SK-N-SH (cell line): Measurements from ENCODE around the gene NMNAT2. TPM values are rescaled to one million over a fixed set of nuclear protein-coding genes. Genes with fewer than 3 reads are reported as not detected.

Experiments used
- CTCF ChIA-PET: fragments of 300-600, 350-600 bp; formaldehyde crosslinking; extraction: SDS; loops from one replicate; lab custom pipeline; 2021; lab: Yijun Ruan, JAX
- POLR2A ChIA-PET: fragments of 350-600 bp; sonication (Branson Sonifier 250); formaldehyde crosslinking; extraction: SDS; loops from one replicate; lab custom pipeline; 2020; ENCODE audit warnings: antibody characterized with exemption, inconsistent platforms; lab: Yijun Ruan, JAX
- DNase-seq: peaks from one replicate; pipeline ENCODE4 v3.0.0; 2012
- H2AFZ ChIP-seq: fragments of 200-600 bp; sonication (generic); 2 replicates; pipeline ENCODE4 v1.8.1; 2016; ENCODE audit warnings: antibody characterized with exemption, mild to moderate bottlenecking, low read depth
- H3F3A ChIP-seq: fragments of 200-600 bp; sonication (generic); replicated peaks from 2 replicates; pipeline ENCODE3; 2016; ENCODE audit warnings: antibody characterized with exemption, mild to moderate bottlenecking; ENCODE audit not compliant: insufficient read depth
- H3K27ac ChIP-seq, 2 experiments: fragments of 200-500 bp in 1 of 2; fragments of 200-600 bp in 1 of 2; sonication (Bioruptor generic) in 1 of 2; sonication (generic), shearing (Covaris generic) in 1 of 2; 2 replicates each; pipeline versions ENCODE4 v1.5.1 to v1.6.1; 2014 to 2016; ENCODE audit warnings: low read depth in 2 of 2, inconsistent platforms in 1 of 2, low read length in 1 of 2, mild to moderate bottlenecking in 1 of 2, mixed read lengths in 1 of 2
- H3K27me3 ChIP-seq: fragments of 200-600 bp; sonication (generic), shearing (Covaris generic); 2 replicates; pipeline ENCODE4 v1.6.1; 2016; ENCODE audit warnings: mixed run types; ENCODE audit not compliant: insufficient read depth
- H3K36me3 ChIP-seq, 2 experiments: fragments of 200-500 bp in 1 of 2; fragments of 200-600 bp in 1 of 2; sonication (Bioruptor generic) in 1 of 2; sonication (generic) in 1 of 2; replicated peaks in 1 of 2; 2 replicates each; pipeline versions ENCODE3 to v1.5.1; 2014 to 2016; ENCODE audit warnings: low read length in 1 of 2, mild to moderate bottlenecking in 1 of 2; ENCODE audit not compliant: insufficient read depth in 2 of 2, control insufficient read depth in 1 of 2
- H3K4me1 ChIP-seq, 2 experiments: fragments of 200-500 bp in 1 of 2; fragments of 200-600 bp in 1 of 2; sonication (Bioruptor generic) in 1 of 2; sonication (generic), shearing (Covaris generic) in 1 of 2; 2 replicates each; pipeline versions ENCODE4 v1.5.1 to v1.6.1; 2014 to 2016; ENCODE audit warnings: low read depth in 1 of 2, low read length in 1 of 2, mixed run types in 1 of 2; ENCODE audit not compliant: insufficient read depth in 2 of 2, control insufficient read depth in 1 of 2
- H3K4me2 ChIP-seq: fragments of 200-600 bp; sonication (generic), shearing (Covaris generic); 2 replicates; pipeline ENCODE4 v1.6.1; 2017; ENCODE audit warnings: mixed run types
- H3K4me3 ChIP-seq, 2 experiments: fragments of 200-500 bp in 1 of 2; fragments of 200-600 bp in 1 of 2; sonication (Bioruptor generic) in 1 of 2; sonication (generic), shearing (Covaris generic) in 1 of 2; 2 replicates each; pipeline versions ENCODE4 v1.5.1 to v1.8.1; 2014 to 2016; ENCODE audit warnings: low read depth in 2 of 2, inconsistent platforms in 1 of 2, low read length in 1 of 2, mild to moderate bottlenecking in 1 of 2, mixed read lengths in 1 of 2, moderate library complexity in 1 of 2
- H3K79me2 ChIP-seq: fragments of 200-600 bp; sonication (generic); 2 replicates; pipeline ENCODE4 v1.8.1; 2017; ENCODE audit warnings: mild to moderate bottlenecking; ENCODE audit not compliant: insufficient read depth
- H3K9ac ChIP-seq: fragments of 200-600 bp; sonication (generic); 2 replicates; pipeline ENCODE4 v1.6.1; 2017; ENCODE audit warnings: mixed run types
- H3K9me2 ChIP-seq: fragments of 200-600 bp; sonication (generic); 2 replicates; pipeline ENCODE4 v1.6.1; 2017; ENCODE audit warnings: mixed run types
- H3K9me3 ChIP-seq: fragments of 200-600 bp; sonication (generic); 2 replicates; pipeline ENCODE4 v1.6.1; 2017; ENCODE audit warnings: mixed run types, mild to moderate bottlenecking, moderate library complexity
- H4K20me1 ChIP-seq: fragments of 200-600 bp; sonication (generic); 2 replicates; pipeline ENCODE4 v1.6.1; 2017; ENCODE audit warnings: mild to moderate bottlenecking, mixed run types; ENCODE audit not compliant: insufficient read depth
- CHD2 ChIP-seq: fragments of 150-350 bp; IDR thresholded peaks from 2 replicates; pipeline ENCODE4 v1.6.1; 2018; ENCODE audit warnings: low read length; ENCODE audit not compliant: partially characterized antibody
- EP300 ChIP-seq, 2 experiments: IDR thresholded peaks; 2 replicates each; pipeline versions ENCODE4 v1.4.0 to v1.6.1; 2012; ENCODE audit warnings: borderline replicate concordance in 1 of 2, low read depth in 1 of 2, low read length in 1 of 2
- EZH2phosphoT487 ChIP-seq: fragments of 200-600 bp; sonication (generic); IDR thresholded peaks from 2 replicates; pipeline ENCODE4 v1.6.1; 2017; ENCODE audit warnings: low read depth, mixed run types, mild to moderate bottlenecking, antibody characterized with exemption, moderate library complexity, borderline replicate concordance
- FOXJ3 ChIP-seq: sonication (generic); formaldehyde crosslinking; IDR thresholded peaks from 2 replicates; pipeline ENCODE4 v1.5.1; 2020; ENCODE audit warnings: mild to moderate bottlenecking, missing genetic modification reagents
- GATA2 ChIP-seq: sonication (generic); formaldehyde crosslinking; IDR thresholded peaks from 2 replicates; pipeline ENCODE4 v1.5.0; 2020; ENCODE audit warnings: mild to moderate bottlenecking, missing genetic modification reagents
- MEF2A ChIP-seq: IDR thresholded peaks from 2 replicates; pipeline ENCODE4 v1.4.0; 2012; ENCODE audit warnings: low read depth, borderline replicate concordance
- MXI1 ChIP-seq: IDR thresholded peaks from 2 replicates; pipeline ENCODE4 v1.6.1; 2012; ENCODE audit warnings: mild to moderate bottlenecking, low read depth, low read length, improper control_type of control experiment
- NRF1 ChIP-seq: IDR thresholded peaks from 2 replicates; pipeline ENCODE4 v1.6.1; 2012; ENCODE audit warnings: low read depth, mild to moderate bottlenecking, low read length
- RAD21 ChIP-seq: IDR thresholded peaks from 2 replicates; pipeline ENCODE4 v1.6.1; 2012; ENCODE audit warnings: mild to moderate bottlenecking, low read length
- RXRA ChIP-seq: IDR thresholded peaks from 2 replicates; pipeline ENCODE4 v1.4.0; 2012; ENCODE audit warnings: low read depth, mild to moderate bottlenecking, borderline replicate concordance
- SIN3A ChIP-seq: IDR thresholded peaks from 2 replicates; pipeline ENCODE4 v1.6.1; 2012; ENCODE audit warnings: low read depth, mild to moderate bottlenecking, low read length, moderate library complexity, borderline replicate concordance
- SMC3 ChIP-seq: IDR thresholded peaks from 2 replicates; pipeline ENCODE4 v1.6.1; 2012; ENCODE audit warnings: low read depth, low read length, improper control_type of control experiment
- TAF1 ChIP-seq: IDR thresholded peaks from 2 replicates; pipeline ENCODE4 v1.6.1; 2012; ENCODE audit warnings: low read depth, mild to moderate bottlenecking, low read length, moderate library complexity, borderline replicate concordance
- TEAD4 ChIP-seq: IDR thresholded peaks from 2 replicates; pipeline ENCODE4 v1.4.0; 2012; ENCODE audit warnings: mild to moderate bottlenecking, borderline replicate concordance; ENCODE audit not compliant: insufficient read depth
- YY1 ChIP-seq: IDR thresholded peaks from 2 replicates; pipeline ENCODE4 v1.4.0; 2012; ENCODE audit warnings: low read depth, mild to moderate bottlenecking
- WGBS: methylation state at CpG from one replicate; pipeline ENCODE4 v1.1.6; 2017; ENCODE audit warnings: low lambda C conversion rate; 5-methylcytosine and 5-hydroxymethylcytosine counted together
- polyA plus RNA-seq, 3 experiments: library from polyadenylated mRNA; depleted of rRNA; stranded (reverse); fragments of >200 nt; gene quantifications; 2 replicates each; pipeline ENCODE4 v1.2.3, GENCODE V29; 2012
- TF ChIP-seq, protein P1 (sequence below): IDR thresholded peaks from 2 replicates; pipeline ENCODE4 v1.4.0; 2012; ENCODE audit warnings: low read depth, borderline replicate concordance
- TF ChIP-seq, protein P2 (sequence below): fragments of 150-350 bp; IDR thresholded peaks from 2 replicates; pipeline ENCODE4 v1.6.1; 2017; ENCODE audit warnings: antibody characterized with exemption, low read length, low read depth, borderline replicate concordance
- TF ChIP-seq, protein P3 (sequence below): IDR thresholded peaks from 2 replicates; pipeline ENCODE4 v1.4.0; 2012; ENCODE audit warnings: low read depth, borderline replicate concordance
- TF ChIP-seq, protein P4 (sequence below): IDR thresholded peaks from 2 replicates; pipeline ENCODE4 v1.4.0; 2012; ENCODE audit warnings: low read depth

Gene NMNAT2
- polyA plus RNA-seq, 1 of the 3 experiments (the other 2 are of a cell fraction): 0.07 TPM

DNA sequence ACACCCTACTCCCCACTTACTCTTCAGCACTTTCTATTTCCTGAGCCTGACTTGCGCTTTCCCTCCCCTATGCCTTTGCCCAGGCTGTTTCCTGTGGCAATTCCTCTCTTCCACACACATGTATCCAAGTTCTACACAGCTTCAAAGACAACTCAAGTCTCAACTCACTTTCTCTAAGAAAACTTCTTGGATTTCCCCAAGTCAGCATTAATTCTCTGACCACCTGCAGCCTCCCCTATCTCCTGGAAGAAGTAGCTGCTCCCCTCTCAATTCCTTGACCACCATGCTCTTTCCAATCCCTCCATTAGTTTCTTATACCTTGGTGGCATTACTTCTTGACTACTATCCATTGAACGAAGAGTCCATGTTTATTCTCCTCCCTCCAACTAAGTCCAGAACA is 42.8 kb downstream of the NMNAT2 start:
- ChIA-PET POLR2A (no interaction called here), CTCF (interaction anchor here (1.2 kb wide), 1 partner anchor 41 kb away, joined by 3 read pairs; no protein-coding TSS in a partner anchor)
- no peak overlapping the region for H3K4me3 ChIP-seq
- H3K36me3 ChIP-seq: no peaks in the 10 kb centered on the region
- H3K79me2 ChIP-seq: no peaks in the 10 kb centered on the region
- no peaks in the 10 kb centered on the region for H4K20me1 ChIP-seq
- no peak overlapping the region for H3K27ac ChIP-seq
- no peak overlapping the region for H3K4me2 ChIP-seq
- H3K9me3 ChIP-seq: no peaks in the 10 kb centered on the region
- H3K9ac ChIP-seq: no peak overlapping the region
- WGBS: 30% methylated on average over 2 of the region's 2 CpGs
- TF ChIP-seq, protein P1, sequence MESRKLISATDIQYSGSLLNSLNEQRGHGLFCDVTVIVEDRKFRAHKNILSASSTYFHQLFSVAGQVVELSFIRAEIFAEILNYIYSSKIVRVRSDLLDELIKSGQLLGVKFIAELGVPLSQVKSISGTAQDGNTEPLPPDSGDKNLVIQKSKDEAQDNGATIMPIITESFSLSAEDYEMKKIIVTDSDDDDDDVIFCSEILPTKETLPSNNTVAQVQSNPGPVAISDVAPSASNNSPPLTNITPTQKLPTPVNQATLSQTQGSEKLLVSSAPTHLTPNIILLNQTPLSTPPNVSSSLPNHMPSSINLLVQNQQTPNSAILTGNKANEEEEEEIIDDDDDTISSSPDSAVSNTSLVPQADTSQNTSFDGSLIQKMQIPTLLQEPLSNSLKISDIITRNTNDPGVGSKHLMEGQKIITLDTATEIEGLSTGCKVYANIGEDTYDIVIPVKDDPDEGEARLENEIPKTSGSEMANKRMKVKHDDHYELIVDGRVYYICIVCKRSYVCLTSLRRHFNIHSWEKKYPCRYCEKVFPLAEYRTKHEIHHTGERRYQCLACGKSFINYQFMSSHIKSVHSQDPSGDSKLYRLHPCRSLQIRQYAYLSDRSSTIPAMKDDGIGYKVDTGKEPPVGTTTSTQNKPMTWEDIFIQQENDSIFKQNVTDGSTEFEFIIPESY: no peak
- TF ChIP-seq TAF1 (no peak), RAD21 (no peak), RXRA (no peak)
- TF ChIP-seq, protein P2, sequence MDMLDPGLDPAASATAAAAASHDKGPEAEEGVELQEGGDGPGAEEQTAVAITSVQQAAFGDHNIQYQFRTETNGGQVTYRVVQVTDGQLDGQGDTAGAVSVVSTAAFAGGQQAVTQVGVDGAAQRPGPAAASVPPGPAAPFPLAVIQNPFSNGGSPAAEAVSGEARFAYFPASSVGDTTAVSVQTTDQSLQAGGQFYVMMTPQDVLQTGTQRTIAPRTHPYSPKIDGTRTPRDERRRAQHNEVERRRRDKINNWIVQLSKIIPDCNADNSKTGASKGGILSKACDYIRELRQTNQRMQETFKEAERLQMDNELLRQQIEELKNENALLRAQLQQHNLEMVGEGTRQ: no peak
- no peaks in the 10 kb centered on the region for H3K4me1 ChIP-seq
- H3F3A ChIP-seq: no peaks in the 10 kb centered on the region
- H3K27me3 ChIP-seq: peaks cover 9% of the 10 kb centered on the region; the same call in 1 of the 2 replicates
- H3K9me2 ChIP-seq: no peaks in the 10 kb centered on the region
- H2AFZ ChIP-seq: no peak overlapping the region
- no peak for DNase-seq

DNA sequence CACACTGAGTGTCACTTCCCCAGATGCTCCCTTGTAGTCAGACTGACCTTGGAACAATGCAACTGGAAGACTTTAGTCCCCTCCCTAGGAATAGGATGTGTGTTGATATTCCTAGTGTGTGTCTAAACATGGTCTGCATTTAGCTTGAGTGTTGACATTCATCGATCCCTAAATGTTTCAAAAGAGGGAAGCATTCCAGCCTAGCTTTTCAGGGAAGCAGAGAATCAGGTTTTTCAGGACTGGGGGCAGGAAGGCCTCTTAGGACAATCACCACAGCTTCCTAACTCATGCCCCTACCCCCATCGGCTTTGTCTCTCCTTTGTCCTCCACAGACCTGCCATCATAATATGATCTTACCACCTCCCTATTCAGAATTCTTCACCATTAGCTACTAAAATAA is 43.4 kb downstream of the NMNAT2 start:
- H3K36me3 ChIP-seq: no peaks in the 10 kb centered on the region
- CTCF ChIA-PET: no interaction called here

More for the DNA sequence above, 43.4 kb downstream of the NMNAT2 start:
- H3K9me3 ChIP-seq: no peaks in the 10 kb centered on the region
- no peaks in the 10 kb centered on the region for H3K79me2 ChIP-seq
- no peak overlapping the region for H3K27ac ChIP-seq
- H2AFZ ChIP-seq: no peak overlapping the region
- POLR2A ChIA-PET: no interaction called here
- 24% methylated on average over 2 of the region's 2 CpGs for WGBS
- H3K4me2 ChIP-seq: no peak overlapping the region
- H3K27me3 ChIP-seq: peaks cover 9% of the 10 kb centered on the region; the same call in 1 of the 2 replicates
- H3K9me2 ChIP-seq: no peaks in the 10 kb centered on the region
- no peak overlapping the region for H3K9ac ChIP-seq
- no peaks in the 10 kb centered on the region for H3F3A ChIP-seq
- no peak overlapping the region for H3K4me3 ChIP-seq
- no peaks in the 10 kb centered on the region for H4K20me1 ChIP-seq
- DNase-seq: no peak
- no peaks in the 10 kb centered on the region for H3K4me1 ChIP-seq
- TF ChIP-seq RXRA: no peak
- TF ChIP-seq CHD2: no peak
- no peak for TF ChIP-seq TAF1
- no peak for TF ChIP-seq FOXJ3 (CRISPR knock-in tag)
- no peak for TF ChIP-seq MXI1
- TF ChIP-seq MEF2A: no peak
- TF ChIP-seq NRF1: no peak
- TF ChIP-seq, protein P2: no peak
- no peak for TF ChIP-seq YY1
- TF ChIP-seq RAD21: no peak
- no peak for TF ChIP-seq TEAD4
- no peak for TF ChIP-seq SIN3A
- no peak for TF ChIP-seq EP300 (IDR thresholded peaks at IDR 0.05; ENCODE audit: borderline replicate concordance in 1 of 2, low read depth in 1 of 2, low read length in 1 of 2)
- no peak for TF ChIP-seq GATA2 (CRISPR knock-in tag)
- TF ChIP-seq EZH2phosphoT487: no peak
- no peak for TF ChIP-seq SMC3
- TF ChIP-seq, protein P3, sequence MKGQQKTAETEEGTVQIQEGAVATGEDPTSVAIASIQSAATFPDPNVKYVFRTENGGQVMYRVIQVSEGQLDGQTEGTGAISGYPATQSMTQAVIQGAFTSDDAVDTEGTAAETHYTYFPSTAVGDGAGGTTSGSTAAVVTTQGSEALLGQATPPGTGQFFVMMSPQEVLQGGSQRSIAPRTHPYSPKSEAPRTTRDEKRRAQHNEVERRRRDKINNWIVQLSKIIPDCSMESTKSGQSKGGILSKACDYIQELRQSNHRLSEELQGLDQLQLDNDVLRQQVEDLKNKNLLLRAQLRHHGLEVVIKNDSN: no peak
- TF ChIP-seq, protein P4, sequence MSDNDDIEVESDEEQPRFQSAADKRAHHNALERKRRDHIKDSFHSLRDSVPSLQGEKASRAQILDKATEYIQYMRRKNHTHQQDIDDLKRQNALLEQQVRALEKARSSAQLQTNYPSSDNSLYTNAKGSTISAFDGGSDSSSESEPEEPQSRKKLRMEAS: no peak
